Measurements from ENCODE around the gene CCL1.

DNA sequence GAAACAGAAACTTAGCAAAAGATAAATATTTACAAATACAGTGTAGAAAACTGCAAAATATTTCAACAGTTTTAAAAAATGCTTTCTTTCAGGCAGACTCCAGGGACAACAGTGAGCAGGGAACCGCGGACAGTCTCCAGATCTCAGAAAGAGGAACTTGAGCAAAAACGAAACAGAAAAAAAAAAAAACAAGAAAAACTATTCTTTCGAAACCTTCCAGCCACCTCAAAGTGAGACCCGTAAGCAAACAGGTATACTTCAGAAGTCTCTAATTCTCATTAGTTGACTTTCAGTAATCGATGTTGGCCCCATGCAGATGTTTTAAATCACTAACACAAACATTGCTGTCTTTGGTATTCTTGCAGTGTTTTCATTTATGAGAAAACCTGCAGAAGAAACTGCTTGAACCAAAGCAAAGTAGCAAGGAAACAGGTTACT is 15.7 kb upstream of the CCL1 start:
- TF ChIP-seq EZH2 (IDR thresholded peaks at IDR 0.05; ENCODE audit: insufficient read depth, poor library complexity, severe bottlenecking): no peak
- no peak for TF ChIP-seq EZH2phosphoT487 (IDR thresholded peaks at IDR 0.05; ENCODE audit: insufficient read depth, low read depth)

Measured in GM23248 (cell line).